Suppressor macrophage treated with lipopolysaccharide for 1 hour (primary cell): Measurements from ENCODE around the gene SWI5.

ENCODE experiments used
- DNase-seq, 3 donors: peaks; one replicate each; pipeline ENCODE4 v3.0.0-alpha.2; 2020 to 2022

Gene SWI5

DNA sequence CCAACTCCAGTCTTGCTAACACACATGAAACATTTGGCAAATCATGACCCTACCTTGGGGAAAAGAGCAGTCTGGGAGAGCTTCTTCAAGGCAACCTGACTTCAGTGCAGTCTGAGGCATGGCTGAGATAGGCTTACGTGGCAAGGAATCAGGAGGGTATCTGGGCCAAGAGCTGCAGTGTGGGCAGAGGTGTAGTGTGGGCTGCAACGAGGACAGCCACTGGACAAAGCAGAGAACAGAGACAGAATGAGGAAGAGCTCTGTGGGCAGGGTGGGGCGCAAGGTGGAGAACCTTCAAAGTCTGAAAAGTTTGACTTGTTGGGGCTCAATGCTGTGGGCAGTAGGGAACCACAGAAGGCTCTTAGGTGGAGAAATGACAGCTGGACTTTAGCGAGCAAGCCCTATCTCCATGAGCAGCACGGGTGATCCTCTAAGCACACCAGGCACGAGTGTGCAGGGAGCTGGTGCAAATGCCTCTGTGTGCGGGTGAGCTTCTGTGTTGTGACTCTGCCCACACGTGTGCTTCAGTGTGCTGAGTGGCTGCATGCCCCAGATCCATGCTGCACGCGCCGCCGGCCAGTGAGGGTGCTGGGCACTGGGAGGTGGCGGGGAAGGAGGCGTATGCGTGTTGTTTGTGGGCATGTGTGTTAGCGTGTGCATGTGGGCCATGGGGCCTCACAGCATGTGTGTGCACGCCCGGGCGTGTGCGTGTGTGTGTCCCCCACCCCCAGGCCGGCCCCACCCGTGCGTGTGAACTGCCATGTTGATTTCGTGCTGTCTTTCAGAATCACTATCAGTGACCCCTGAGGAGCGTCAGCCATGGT, 23.5 kb upstream of the SWI5 start:
- DNase-seq, result no peak

GRCh38 chr9:128253140-128253990, 22.7 kb upstream of the SWI5 start:
- no peak for DNase-seq

GRCh38 chr9:128253991-128254346, 22.1 kb upstream of the SWI5 start:
- no peak for DNase-seq

GRCh38 chr9:128254362-128254761, 21.7 kb upstream of the SWI5 start:
- DNase-seq, result no peak

GRCh38 chr9:128254855-128255759, 21.0 kb upstream of the SWI5 start:
- DNase-seq, result peak; percentile 74 to 87 (median 76)

DNA sequence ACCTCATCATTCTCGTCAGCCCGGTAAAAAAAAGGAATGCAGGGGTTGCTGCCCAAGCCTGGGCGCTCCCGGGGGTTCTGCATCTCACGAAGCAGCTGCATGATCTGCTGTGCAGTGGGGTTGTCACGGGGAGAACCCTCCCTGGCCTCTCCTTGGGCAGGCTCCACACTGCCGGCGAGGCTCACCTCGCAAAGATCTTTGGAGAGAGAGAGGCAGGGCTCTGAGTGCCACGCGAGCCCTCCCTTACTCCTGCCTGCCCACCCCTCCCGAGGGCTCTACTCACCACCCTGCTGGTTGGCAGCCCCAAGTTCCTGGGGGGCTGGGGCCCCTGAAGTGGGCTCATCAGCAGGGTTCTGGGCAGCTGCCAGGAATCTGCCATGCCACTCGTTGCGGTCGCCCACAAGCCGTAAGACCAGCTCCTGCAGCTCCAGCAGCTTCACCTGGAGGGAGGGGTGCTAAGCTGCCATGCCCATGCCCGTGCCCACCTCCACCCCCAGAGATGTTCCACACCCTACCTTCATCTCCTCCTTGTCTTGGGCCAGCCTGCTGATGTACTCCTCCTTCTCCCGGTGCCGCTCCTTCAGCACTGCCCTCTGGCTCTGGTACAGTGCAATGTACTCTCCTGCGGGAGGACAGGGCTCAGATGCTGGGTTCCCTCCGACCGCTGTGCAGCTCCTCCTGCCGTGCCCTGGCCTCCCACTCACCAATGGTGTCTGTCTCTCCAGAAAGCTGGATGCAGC, 18.8 kb upstream of the SWI5 start:
- DNase-seq, result no peak

- no peak for DNase-seq
Observed at GRCh38 chr9:128257907-128258306, 18.2 kb upstream of the SWI5 start.

DNA sequence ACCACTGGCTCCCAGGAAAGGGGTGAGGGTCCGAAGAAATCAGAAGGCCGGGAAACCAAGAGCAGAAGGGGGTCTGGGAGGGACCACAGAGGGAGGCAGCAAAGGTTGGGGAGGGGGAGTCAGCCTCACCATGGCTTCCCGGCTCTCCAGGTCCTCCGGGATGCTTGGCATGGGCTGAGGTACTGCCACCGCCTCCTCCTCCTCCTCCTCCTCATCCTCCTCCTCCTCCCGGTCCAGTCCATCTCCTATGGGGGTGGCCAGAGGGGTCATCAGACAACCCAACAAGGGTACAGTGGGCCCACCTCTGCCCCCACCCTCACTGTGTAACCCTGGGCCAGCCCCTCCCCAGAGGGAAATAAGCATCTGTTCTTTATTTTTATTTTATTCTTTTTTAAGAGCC, 17.8 kb upstream of the SWI5 start:
- no peak for DNase-seq

DNA sequence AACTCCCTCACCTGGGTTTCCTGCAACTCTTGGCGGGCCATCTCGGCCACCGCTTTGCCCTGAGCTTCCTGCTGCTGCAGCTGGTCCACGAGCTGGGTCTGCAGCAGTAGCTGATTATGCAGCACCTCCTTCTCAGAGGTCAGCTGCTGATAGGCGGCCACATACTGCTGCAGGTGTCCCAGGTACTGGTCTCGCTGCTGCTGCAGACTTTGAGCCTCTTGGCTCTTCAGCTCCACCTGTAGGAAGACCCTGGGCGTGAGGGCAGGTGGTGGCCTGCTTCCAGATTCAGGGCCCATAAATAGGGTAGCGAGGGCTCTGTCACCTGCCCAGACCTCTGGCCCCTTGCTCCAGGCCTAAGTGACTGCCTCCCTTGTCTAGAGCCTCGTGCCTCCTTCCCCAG, 16.9 kb upstream of the SWI5 start:
- no peak for DNase-seq

GRCh38 chr9:128260340-128260739, 15.7 kb upstream of the SWI5 start:
- DNase-seq, result no peak

GRCh38 chr9:128262687-128263086, 13.4 kb upstream of the SWI5 start:
- DNase-seq, result no peak

- DNase-seq, result no peak
Observed at GRCh38 chr9:128265348-128265847, 10.7 kb upstream of the SWI5 start.

- DNase-seq, result no peak
Observed at GRCh38 chr9:128266868-128267590, 9.0 kb upstream of the SWI5 start.

DNA sequence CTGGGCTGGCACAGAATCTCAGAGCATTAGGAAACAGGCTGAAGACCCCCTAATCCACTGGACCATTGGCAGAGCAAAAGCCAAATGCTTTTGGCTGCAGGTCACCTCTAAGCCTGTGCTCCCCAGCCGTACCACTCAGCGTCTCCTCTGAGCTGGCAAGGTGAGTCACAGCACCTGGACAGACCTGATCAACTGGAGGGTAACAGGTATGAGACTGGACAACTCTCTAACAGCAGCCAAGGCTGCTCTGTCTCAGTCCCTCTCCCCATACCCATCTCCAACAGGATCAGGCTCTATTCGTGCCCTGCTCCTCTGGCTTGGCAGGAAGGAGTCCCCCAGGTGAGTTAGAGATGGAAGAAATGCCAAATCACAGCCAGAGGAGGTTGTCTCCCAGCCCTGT, 5.0 kb upstream of the SWI5 start:
- no peak for DNase-seq

GRCh38 chr9:128271512-128271911, 4.6 kb upstream of the SWI5 start:
- no peak for DNase-seq

GRCh38 chr9:128274245-128274644, 1.8 kb upstream of the SWI5 start:
- no peak for DNase-seq

DNA sequence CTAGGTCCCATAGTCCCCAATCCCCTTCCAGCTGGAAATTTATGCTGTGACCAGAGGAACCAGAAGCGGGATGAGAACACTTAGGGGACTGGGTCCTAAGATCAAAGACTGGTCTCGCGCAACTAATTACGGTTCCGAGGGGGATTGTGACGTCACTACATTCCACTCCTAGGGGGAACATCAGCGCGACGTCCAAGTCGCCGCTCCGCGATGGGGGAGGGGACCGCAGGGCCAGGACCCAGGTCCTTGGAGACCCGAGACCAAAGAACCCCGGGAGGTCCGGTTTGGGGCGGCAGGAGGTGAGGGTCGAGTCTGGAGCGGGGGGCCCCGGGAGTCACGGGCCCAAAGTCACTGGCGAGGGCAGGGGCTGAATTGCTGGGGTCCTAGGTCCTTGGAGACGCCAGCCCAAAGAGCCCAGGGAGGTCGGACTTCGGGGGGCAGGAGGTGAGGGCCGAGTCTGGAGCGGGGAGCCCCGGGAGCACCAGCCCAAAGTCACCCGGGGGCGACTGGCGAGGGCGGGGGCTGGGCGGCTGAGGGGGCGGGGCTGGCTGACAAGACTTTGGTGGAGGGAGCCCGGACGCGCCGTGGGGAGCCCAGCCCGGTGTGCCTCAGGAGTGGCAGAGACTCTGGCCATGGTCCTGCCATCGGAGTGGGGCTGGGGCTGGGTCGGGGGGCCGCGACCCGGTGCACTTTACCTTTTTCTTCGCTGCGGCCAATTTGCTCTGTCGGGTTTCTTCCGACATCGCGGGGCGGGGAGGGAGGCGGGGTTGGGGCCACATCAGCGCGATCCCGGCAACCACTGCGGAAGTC, 673 bp upstream of the SWI5 start, which contains the start of gene GOLGA2:
GOLGA2 (minus strand) TSS at position 810 of the 810 bp plus-strand sequence; CDS start at position 779, 31 bp downstream.
- DNase-seq, result peak in 2 of 3 donors; percentile 35 to 47

- peak in 1 of 3 donors; percentile 13 for DNase-seq
Observed at GRCh38 chr9:128276574-128277270, 646 bp downstream of the SWI5 start.
